Osteocyte (in vitro differentiated cells): Measurements from ENCODE around the gene DST. TPM values are rescaled to one million over a fixed set of nuclear protein-coding genes. Genes with fewer than 3 reads are reported as not detected.
A peak's percentile ranks its signal among the peaks of the same experiment; 100 is the strongest.

Source experiments
- DNase-seq: peaks from one replicate; pipeline ENCODE4 v3.0.0; 2021; ENCODE audit warnings: mixed read lengths; ENCODE audit not compliant: unreplicated experiment; ENCODE audit errors: extremely low spot score
- H3K27ac Mint-ChIP-seq: one replicate; pipeline ENCODE4 v1.8.0; 2021; ENCODE audit warnings: mild to moderate bottlenecking, mixed read lengths; ENCODE audit not compliant: unreplicated experiment
- H3K27me3 Mint-ChIP-seq: one replicate; pipeline ENCODE4 v1.8.0; 2021; ENCODE audit warnings: mixed read lengths; ENCODE audit not compliant: unreplicated experiment
- H3K36me3 Mint-ChIP-seq: one replicate; pipeline ENCODE4 v1.8.0; 2021; ENCODE audit warnings: mixed read lengths; ENCODE audit not compliant: unreplicated experiment
- H3K4me1 Mint-ChIP-seq: one replicate; pipeline ENCODE4 v1.8.0; 2021; ENCODE audit warnings: mixed read lengths; ENCODE audit not compliant: unreplicated experiment
- H3K4me3 Mint-ChIP-seq: one replicate; pipeline ENCODE4 v1.8.0; 2021; ENCODE audit warnings: mild to moderate bottlenecking, moderate library complexity, mixed read lengths; ENCODE audit not compliant: unreplicated experiment
- H3K9me3 Mint-ChIP-seq: one replicate; pipeline ENCODE4 v1.8.0; 2021; ENCODE audit warnings: mixed read lengths; ENCODE audit not compliant: unreplicated experiment
- CTCF ChIP-seq: fragments of 200-600 bp; sonication (generic); IDR thresholded peaks from 2 replicates; pipeline ENCODE4 v1.5.0; 2021; ENCODE audit warnings: antibody characterized with exemption, mild to moderate bottlenecking, moderate library complexity
- total RNA-seq: library from RNA; stranded (reverse); gene quantifications from 2 replicates; pipeline ENCODE4 v1.2.1, GENCODE V29; 2021

DST gene
- total RNA-seq, 1 donor from 2014 or later, result 240 TPM

GRCh38 chr6:56618050-56618449 is 24.6 kb downstream of the DST start:
- H3K4me1 Mint-ChIP-seq, result peaks cover 6% of the 10 kb centered on the region

GRCh38 chr6:56616967-56617366 is 25.7 kb downstream of the DST start:
- H3K27ac Mint-ChIP-seq, result no peak overlapping the region
- no peak for TF ChIP-seq CTCF
- no peaks in the 10 kb centered on the region for H3K27me3 Mint-ChIP-seq
- H3K4me1 Mint-ChIP-seq, result peaks cover 6% of the 10 kb centered on the region
- no peaks in the 10 kb centered on the region for H3K9me3 Mint-ChIP-seq
- no peak overlapping the region for H3K4me3 Mint-ChIP-seq
- no peak for DNase-seq
- peaks cover 24% of the 10 kb centered on the region for H3K36me3 Mint-ChIP-seq

More at GRCh38 chr6:56618050-56618449, 24.6 kb downstream of the DST start:
- peak; percentile 11 for TF ChIP-seq CTCF
- no peak for DNase-seq
- H3K4me3 Mint-ChIP-seq, result no peak overlapping the region
- no peak overlapping the region for H3K27ac Mint-ChIP-seq
- no peaks in the 10 kb centered on the region for H3K27me3 Mint-ChIP-seq
- H3K9me3 Mint-ChIP-seq, result no peaks in the 10 kb centered on the region
- H3K36me3 Mint-ChIP-seq, result peaks cover 25% of the 10 kb centered on the region

GRCh38 chr6:56613247-56613851 is 29.3 kb downstream of the DST start:
- H3K27me3 Mint-ChIP-seq, result no peaks in the 10 kb centered on the region
- no peak overlapping the region for H3K27ac Mint-ChIP-seq
- H3K36me3 Mint-ChIP-seq, result peaks cover 43% of the 10 kb centered on the region
- H3K4me1 Mint-ChIP-seq, result peaks cover 6% of the 10 kb centered on the region
- TF ChIP-seq CTCF, result no peak
- no peak overlapping the region for H3K4me3 Mint-ChIP-seq
- no peak for DNase-seq
- H3K9me3 Mint-ChIP-seq, result no peaks in the 10 kb centered on the region

- peaks cover 48% of the 10 kb centered on the region for H3K36me3 Mint-ChIP-seq
- TF ChIP-seq CTCF, result no peak
- no peaks in the 10 kb centered on the region for H3K9me3 Mint-ChIP-seq
Observed at GRCh38 chr6:56608332-56608731, 34.4 kb downstream of the DST start.

GRCh38 chr6:56607111-56607752 is 35.5 kb downstream of the DST start:
- Mint-ChIP-seq H3K27ac (no peak overlapping the region), H3K36me3 (peaks cover 55% of the 10 kb centered on the region), H3K4me3 (no peak overlapping the region)

More at GRCh38 chr6:56608332-56608731, 34.4 kb downstream of the DST start:
- no peak for DNase-seq
- H3K27ac Mint-ChIP-seq, result no peak overlapping the region
- H3K4me1 Mint-ChIP-seq, result no peaks in the 10 kb centered on the region
- H3K4me3 Mint-ChIP-seq, result no peak overlapping the region
- no peaks in the 10 kb centered on the region for H3K27me3 Mint-ChIP-seq

More at GRCh38 chr6:56607111-56607752, 35.5 kb downstream of the DST start:
- no peak for DNase-seq
- Mint-ChIP-seq H3K4me1 (no peaks in the 10 kb centered on the region), H3K9me3 (no peaks in the 10 kb centered on the region), H3K27me3 (no peaks in the 10 kb centered on the region)
- no peak for TF ChIP-seq CTCF
